Neutrophil (primary cell): ENCODE measurements around the gene LPGAT1.

Experiments
- H3K27ac ChIP-seq: fragments of 200-600 bp; sonication (generic); 2 replicates; pipeline ENCODE4 v1.5.1; 2016; ENCODE audit warnings: mild to moderate bottlenecking, moderate library complexity
- H3K27me3 ChIP-seq: fragments of 200-600 bp; sonication (generic); 2 replicates; pipeline ENCODE4 v1.6.0; 2016; ENCODE audit warnings: mild to moderate bottlenecking
- H3K36me3 ChIP-seq: fragments of 200-600 bp; sonication (generic); 2 replicates; pipeline ENCODE4 v1.5.1; 2017
- H3K4me1 ChIP-seq, 2 experiments: fragments of 200-600 bp in 1 of 2; sonication (generic) in 1 of 2; 1 replicate in 1 of 2; 2 replicates in 1 of 2; pipeline versions ENCODE4 v1.5.1 to v1.6.1; 2013 to 2016; ENCODE audit warnings: low read depth in 1 of 2, low read length in 1 of 2, mild to moderate bottlenecking in 1 of 2, moderate library complexity in 1 of 2; ENCODE audit not compliant: control insufficient read depth in 1 of 2, insufficient read depth in 1 of 2
- H3K4me3 ChIP-seq, 2 experiments: fragments of 200-600 bp in 1 of 2; sonication (generic) in 1 of 2; 1 replicate in 1 of 2; 2 replicates in 1 of 2; pipeline ENCODE4 v1.5.1; 2013 to 2016; ENCODE audit warnings: low read depth in 1 of 2, low read length in 1 of 2, mild to moderate bottlenecking in 1 of 2, moderate library complexity in 1 of 2
- H3K9me3 ChIP-seq: fragments of 200-600 bp; sonication (generic); 2 replicates; pipeline ENCODE4 v1.5.1; 2016
- TF ChIP-seq, protein P1 (sequence below): fragments of 200-600 bp; sonication (generic); IDR thresholded peaks from 2 replicates; pipeline ENCODE4 v1.5.1; 2016; ENCODE audit warnings: antibody characterized with exemption

Gene LPGAT1

DNA sequence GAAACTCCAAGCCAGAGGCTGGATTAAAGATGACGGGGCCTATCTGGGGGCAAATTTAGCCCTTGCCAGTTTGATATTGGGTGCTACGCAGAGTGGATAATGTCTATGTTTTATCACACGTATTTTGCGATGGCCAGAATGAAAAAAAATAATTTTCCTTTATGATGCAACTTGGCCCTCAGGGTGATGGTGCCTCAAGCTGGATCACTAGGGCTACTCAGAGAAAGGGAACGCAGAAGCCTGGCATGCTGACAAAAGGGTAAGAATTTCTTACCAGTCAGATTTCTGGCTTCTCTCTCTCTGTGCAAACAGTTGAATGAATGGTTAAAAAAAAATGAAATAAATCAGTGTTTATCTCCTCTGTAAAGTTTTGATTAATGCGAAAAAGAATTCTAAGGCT is 122.6 kb downstream of the LPGAT1 start:
- no peaks in the 10 kb centered on the region for H3K9me3 ChIP-seq
- H3K4me1 ChIP-seq = peaks cover 19 to 23% of the 10 kb centered on the region in 2 experiments
- H3K27me3 ChIP-seq = no peaks in the 10 kb centered on the region
- no peak overlapping the region for H3K27ac ChIP-seq
- TF ChIP-seq, protein P1, sequence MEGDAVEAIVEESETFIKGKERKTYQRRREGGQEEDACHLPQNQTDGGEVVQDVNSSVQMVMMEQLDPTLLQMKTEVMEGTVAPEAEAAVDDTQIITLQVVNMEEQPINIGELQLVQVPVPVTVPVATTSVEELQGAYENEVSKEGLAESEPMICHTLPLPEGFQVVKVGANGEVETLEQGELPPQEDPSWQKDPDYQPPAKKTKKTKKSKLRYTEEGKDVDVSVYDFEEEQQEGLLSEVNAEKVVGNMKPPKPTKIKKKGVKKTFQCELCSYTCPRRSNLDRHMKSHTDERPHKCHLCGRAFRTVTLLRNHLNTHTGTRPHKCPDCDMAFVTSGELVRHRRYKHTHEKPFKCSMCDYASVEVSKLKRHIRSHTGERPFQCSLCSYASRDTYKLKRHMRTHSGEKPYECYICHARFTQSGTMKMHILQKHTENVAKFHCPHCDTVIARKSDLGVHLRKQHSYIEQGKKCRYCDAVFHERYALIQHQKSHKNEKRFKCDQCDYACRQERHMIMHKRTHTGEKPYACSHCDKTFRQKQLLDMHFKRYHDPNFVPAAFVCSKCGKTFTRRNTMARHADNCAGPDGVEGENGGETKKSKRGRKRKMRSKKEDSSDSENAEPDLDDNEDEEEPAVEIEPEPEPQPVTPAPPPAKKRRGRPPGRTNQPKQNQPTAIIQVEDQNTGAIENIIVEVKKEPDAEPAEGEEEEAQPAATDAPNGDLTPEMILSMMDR = no peak
- H3K4me3 ChIP-seq = no peak overlapping the region
- H3K36me3 ChIP-seq = no peaks in the 10 kb centered on the region

DNA sequence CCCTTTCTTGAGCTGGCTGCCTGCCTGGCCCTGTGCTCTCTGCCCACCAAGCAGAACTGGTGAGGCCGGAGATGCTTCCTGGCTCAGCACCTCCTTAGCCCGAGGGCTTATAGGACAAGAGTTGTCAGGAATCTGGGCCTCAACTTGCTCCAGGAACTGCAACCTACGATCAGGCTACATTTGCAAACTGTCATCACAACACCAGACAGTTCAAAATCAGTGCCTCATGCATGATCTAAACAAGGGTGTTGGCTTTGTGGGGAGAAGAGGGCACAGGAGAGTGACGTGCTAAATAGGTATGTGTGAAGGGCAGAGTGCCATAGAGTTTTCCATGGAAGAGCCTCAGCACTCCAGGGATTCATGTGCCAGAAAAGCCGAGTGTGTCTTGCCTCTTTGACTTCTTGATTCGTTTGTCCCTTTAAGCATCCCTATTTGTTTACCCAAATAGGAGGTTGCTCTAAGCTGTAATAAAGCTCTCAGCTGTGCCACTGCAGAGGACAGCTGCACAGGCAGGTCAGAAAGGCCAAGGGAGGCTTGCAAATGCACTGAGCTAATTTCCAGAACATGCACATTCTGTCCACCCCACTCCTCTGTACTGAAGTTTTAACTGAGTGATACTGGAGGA is 125.0 kb downstream of the LPGAT1 start:
- no peak overlapping the region for H3K4me3 ChIP-seq
- peaks cover 6 to 12% of the 10 kb centered on the region in 2 experiments for H3K4me1 ChIP-seq
- no peaks in the 10 kb centered on the region for H3K9me3 ChIP-seq
- no peaks in the 10 kb centered on the region for H3K36me3 ChIP-seq
- H3K27me3 ChIP-seq = peaks cover 9% of the 10 kb centered on the region
- TF ChIP-seq, protein P1 = no peak
- H3K27ac ChIP-seq = no peak overlapping the region

DNA sequence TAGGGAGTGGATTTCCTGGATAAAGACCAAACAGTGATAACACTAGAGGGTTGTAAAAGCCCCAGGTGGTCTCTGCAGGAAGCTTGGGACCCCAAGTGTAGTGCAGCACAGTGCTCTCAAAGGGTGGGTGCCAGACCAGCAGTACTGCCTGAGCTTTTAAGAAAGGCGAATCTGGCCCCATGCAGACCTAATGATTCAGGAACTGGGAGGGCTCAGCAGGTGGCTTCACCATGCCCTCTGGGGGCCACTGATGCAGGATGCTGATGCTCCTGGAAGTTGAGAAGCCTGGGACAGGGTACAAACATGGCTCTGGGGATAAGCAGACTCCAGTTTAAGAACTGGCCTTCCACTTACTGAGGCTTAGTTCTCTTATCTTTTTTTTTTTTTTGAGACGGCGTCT is 126.0 kb downstream of the LPGAT1 start:
- H3K36me3 ChIP-seq = no peaks in the 10 kb centered on the region
- H3K4me3 ChIP-seq = no peak overlapping the region
- H3K27me3 ChIP-seq = peaks cover 11% of the 10 kb centered on the region
- TF ChIP-seq, protein P1 = no peak
- H3K27ac ChIP-seq = no peak overlapping the region
- no peaks in the 10 kb centered on the region for H3K9me3 ChIP-seq
- H3K4me1 ChIP-seq = peaks cover 5 to 7% of the 10 kb centered on the region in 2 experiments

DNA sequence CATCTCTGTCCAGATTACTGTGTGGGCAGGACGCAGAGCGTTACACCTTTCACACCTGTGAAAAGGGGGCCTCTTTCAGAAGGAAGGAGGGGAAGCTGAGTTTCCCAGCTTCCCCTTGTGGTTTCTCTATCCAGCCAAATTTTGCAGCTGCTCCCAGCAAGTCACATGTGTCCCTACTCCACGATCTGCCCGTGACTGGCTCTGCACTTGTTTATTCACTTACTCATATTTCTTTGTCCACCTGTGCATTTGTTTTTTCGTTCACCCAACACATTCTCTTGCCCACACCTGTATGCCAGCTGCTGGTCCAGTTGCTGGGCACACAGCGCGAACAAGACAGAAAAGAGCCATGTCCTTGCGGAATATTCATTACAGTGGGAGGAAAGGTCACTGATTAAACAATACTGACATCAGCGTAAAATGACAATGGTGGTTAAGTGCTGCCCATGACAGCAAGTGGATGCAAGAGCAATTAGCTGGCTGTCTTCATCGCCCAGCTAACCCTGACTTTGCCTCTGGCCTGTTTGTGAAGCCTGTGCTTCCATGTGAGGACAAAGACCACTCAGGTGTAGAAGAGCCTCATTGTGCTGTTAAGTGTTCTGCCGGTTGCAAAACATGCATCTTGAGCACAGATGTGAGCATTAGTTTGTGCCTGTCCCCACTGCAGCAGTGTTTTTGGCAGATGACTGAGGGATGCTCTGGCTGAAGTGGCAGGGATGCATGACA is 126.6 kb downstream of the LPGAT1 start:
- no peaks in the 10 kb centered on the region for H3K36me3 ChIP-seq
- no peak overlapping the region for H3K27ac ChIP-seq
- TF ChIP-seq, protein P1 = no peak
- no peaks in the 10 kb centered on the region for H3K9me3 ChIP-seq
- H3K27me3 ChIP-seq = peaks cover 11% of the 10 kb centered on the region
- peaks cover 7 to 8% of the 10 kb centered on the region in 2 experiments for H3K4me1 ChIP-seq
- H3K4me3 ChIP-seq = no peak overlapping the region

DNA sequence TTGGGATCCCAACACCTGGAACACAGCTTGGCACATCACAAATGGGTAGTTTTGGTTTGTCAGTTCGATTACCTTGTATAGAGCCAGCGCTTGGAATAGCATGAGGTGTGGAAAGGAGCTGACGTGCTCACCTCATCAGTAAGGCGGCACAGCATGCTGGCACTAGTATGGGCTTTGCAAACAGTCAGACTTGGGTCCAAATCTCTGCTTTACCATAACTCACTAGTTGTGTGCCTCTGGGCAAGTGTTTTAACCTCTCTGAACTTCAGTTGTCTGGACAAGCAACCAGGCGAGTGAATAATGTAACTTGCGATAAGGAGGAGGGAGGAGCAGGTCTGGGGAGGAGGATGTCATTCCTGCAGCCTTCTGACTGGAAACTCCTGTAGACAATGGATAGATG is 128.8 kb downstream of the LPGAT1 start:
- Histone ChIP-seq H3K36me3 (no peaks in the 10 kb centered on the region), H3K4me1 (peaks cover 12 to 15% of the 10 kb centered on the region in 2 experiments), H3K27me3 (peaks cover 11% of the 10 kb centered on the region), H3K9me3 (no peaks in the 10 kb centered on the region), H3K4me3 (no peak overlapping the region), H3K27ac (no peak overlapping the region)
- TF ChIP-seq, protein P1 = no peak
